Measurements from ENCODE around the gene SHISA8.

SHISA8 gene

DNA sequence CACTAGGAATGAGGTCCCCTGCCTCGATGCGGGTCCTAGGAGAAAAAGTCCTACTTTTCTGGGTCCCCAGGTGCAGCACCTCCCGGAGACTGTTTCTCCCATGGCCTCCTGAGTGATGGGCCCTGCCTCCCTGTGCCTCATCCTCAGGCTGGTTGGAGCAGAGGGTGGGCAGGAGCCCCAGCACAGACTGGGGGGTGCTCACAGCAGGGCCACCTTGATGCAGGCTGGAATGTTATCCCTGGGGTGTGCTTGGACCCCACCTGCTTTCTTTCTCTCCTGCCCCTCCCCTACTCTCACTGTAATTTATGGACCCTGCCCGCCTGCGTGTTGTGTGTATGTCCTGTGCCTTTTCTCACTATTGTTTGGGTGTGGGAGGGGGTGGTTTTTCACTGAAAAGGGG is 8.1 kb downstream of the SHISA8 start:
- Histone ChIP-seq H3K4me2 (ENCODE audit: low read depth, low read length, poor library complexity, severe bottlenecking) (no peak overlapping the region), H3K9me3 (ENCODE audit: insufficient read depth, low read length) (no peaks in the 10 kb centered on the region), H3K27ac (ENCODE audit: low read depth, low read length) (no peak overlapping the region), H3K27me3 (ENCODE audit: low read length) (no peaks in the 10 kb centered on the region), H2AFZ (ENCODE audit: low read depth, low read length, severe bottlenecking) (no peak overlapping the region), H3F3A (ENCODE audit: insufficient read depth) (peaks cover 4% of the 10 kb centered on the region; the same call in 1 of the 2 replicates), H3K4me3 (ENCODE audit: insufficient read depth, low read length, poor library complexity, severe bottlenecking) (no peak overlapping the region), H3K9ac (ENCODE audit: low read length) (no peak overlapping the region), H3K36me3 (ENCODE audit: low read length) (peaks cover 3% of the 10 kb centered on the region; the same call in 1 of the 2 replicates), H3K9me2 (replicated peaks; ENCODE audit: insufficient read depth, low read length) (no peaks in the 10 kb centered on the region), H4K20me1 (ENCODE audit: low read depth, low read length) (no peaks in the 10 kb centered on the region), H3K79me2 (ENCODE audit: insufficient read depth, low read length) (no peaks in the 10 kb centered on the region)
- TF ChIP-seq, protein P1, sequence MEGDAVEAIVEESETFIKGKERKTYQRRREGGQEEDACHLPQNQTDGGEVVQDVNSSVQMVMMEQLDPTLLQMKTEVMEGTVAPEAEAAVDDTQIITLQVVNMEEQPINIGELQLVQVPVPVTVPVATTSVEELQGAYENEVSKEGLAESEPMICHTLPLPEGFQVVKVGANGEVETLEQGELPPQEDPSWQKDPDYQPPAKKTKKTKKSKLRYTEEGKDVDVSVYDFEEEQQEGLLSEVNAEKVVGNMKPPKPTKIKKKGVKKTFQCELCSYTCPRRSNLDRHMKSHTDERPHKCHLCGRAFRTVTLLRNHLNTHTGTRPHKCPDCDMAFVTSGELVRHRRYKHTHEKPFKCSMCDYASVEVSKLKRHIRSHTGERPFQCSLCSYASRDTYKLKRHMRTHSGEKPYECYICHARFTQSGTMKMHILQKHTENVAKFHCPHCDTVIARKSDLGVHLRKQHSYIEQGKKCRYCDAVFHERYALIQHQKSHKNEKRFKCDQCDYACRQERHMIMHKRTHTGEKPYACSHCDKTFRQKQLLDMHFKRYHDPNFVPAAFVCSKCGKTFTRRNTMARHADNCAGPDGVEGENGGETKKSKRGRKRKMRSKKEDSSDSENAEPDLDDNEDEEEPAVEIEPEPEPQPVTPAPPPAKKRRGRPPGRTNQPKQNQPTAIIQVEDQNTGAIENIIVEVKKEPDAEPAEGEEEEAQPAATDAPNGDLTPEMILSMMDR (IDR thresholded peaks at IDR 0.05; ENCODE audit: insufficient read depth, low read length, poor library complexity, severe bottlenecking) = no peak
- no peak for TF ChIP-seq EZH2phosphoT487 (conservative IDR thresholded peaks at IDR 0.05; ENCODE audit: low read length)

DNA sequence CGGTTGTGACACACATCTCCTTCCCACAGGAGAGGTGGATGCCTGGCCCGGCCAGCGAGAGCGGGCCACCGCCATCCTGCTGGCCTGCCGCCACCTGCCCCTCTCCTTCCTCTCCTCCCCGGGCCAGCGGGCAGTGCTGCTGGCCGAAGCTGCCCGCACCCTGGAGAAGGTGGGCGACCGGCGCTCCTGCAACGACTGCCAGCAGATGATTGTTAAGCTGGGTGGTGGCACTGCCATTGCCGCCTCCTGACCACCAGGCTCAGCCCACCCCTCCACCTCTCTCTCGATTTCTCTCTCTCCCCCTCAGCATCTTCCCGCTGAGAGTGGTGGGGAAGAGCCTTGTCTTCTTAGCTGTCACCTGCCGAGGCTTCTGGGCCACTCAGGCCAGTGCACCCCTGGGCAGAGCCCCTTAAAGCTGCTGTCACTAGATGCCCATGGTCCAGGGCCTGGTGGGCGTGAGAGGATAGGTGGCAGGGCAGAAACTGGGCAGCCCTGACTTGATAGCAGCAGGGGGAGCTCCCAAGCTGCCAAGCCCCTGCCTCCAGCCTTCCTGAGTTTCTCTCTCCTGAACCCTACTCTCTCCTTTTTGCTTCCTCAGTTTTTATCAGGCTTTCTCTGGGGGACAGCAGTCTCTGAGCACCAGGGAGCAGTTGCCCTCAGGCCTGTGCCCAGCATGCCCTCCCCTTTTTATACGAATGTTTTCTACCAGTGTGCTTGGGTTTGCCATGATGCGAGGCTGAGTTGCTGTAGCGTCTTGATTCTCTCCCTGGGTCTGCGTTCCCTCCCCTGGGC is 9.3 kb downstream of the SHISA8 start:
- Histone ChIP-seq H3F3A (ENCODE audit: insufficient read depth) (peaks cover 4% of the 10 kb centered on the region; the same call in 1 of the 2 replicates), H3K9me2 (replicated peaks; ENCODE audit: insufficient read depth, low read length) (no peaks in the 10 kb centered on the region), H3K27me3 (ENCODE audit: low read length) (no peaks in the 10 kb centered on the region), H3K79me2 (ENCODE audit: insufficient read depth, low read length) (no peaks in the 10 kb centered on the region), H4K20me1 (ENCODE audit: low read depth, low read length) (no peaks in the 10 kb centered on the region), H3K4me2 (ENCODE audit: low read depth, low read length, poor library complexity, severe bottlenecking) (no peak overlapping the region), H3K9me3 (ENCODE audit: insufficient read depth, low read length) (no peaks in the 10 kb centered on the region), H3K9ac (ENCODE audit: low read length) (no peak overlapping the region), H2AFZ (ENCODE audit: low read depth, low read length, severe bottlenecking) (no peak overlapping the region), H3K27ac (ENCODE audit: low read depth, low read length) (no peak overlapping the region), H3K4me3 (ENCODE audit: insufficient read depth, low read length, poor library complexity, severe bottlenecking) (no peak overlapping the region), H3K36me3 (ENCODE audit: low read length) (peaks cover 3% of the 10 kb centered on the region; the same call in 1 of the 2 replicates)
- TF ChIP-seq, protein P1 (IDR thresholded peaks at IDR 0.05; ENCODE audit: insufficient read depth, low read length, poor library complexity, severe bottlenecking) = no peak
- TF ChIP-seq EZH2phosphoT487 (conservative IDR thresholded peaks at IDR 0.05; ENCODE audit: low read length) = no peak

DNA sequence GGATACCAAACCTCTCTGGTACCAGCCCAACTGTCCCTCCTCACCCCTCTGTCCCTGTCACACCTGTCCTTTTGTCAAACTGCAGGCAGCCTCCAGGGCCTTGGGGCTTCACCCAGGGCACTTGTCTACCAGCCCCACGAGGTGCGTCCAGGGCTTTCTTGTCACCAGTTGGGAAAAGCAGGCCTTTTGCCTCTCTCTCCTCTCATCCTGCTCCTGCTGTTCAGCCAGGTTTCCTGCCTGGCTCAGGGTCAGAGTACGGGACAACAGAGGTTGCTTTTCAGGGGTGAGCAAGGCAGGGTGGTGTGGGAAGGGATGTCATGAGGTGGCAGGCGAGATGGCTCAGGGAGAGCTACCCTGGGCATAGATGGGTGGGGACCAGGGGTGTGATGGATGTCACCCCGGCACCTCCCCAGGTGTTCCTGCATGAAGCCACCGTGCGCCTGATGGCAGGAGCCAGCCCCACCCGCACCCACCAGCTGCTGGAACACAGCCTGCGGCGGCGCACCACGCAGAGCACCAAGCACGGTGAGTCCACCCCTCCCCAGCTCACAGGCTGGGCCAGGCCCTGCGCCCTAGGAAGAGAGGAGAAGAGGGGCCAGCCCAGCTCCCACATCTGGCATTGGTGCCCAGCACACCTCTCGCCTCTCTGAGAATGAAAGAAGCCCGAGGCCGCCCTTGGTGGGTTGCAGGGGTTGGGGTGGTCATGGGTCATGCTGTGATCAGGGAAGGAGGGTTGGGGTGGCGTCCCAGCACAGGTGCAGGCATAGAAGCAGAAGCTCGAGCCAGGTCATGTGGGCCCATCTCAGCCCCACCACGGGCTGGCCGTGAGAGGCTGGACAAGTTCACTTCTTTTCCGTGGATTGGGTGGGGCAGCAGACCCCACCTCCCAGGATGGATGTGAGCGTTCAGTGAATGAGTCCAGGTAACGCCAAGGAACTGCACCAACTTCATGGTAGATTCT is 10.1 kb downstream of the SHISA8 start:
- no peaks in the 10 kb centered on the region for H3K9me3 ChIP-seq (ENCODE audit: insufficient read depth, low read length)
- H3K27ac ChIP-seq (ENCODE audit: low read depth, low read length) = no peak overlapping the region
- H3K27me3 ChIP-seq (ENCODE audit: low read length) = no peaks in the 10 kb centered on the region
- H3K4me2 ChIP-seq (ENCODE audit: low read depth, low read length, poor library complexity, severe bottlenecking) = no peak overlapping the region
- no peak overlapping the region for H3K4me3 ChIP-seq (ENCODE audit: insufficient read depth, low read length, poor library complexity, severe bottlenecking)
- no peak overlapping the region for H3K9ac ChIP-seq (ENCODE audit: low read length)
- peaks cover 4% of the 10 kb centered on the region; the same call in 1 of the 2 replicates for H3F3A ChIP-seq (ENCODE audit: insufficient read depth)
- peaks cover 5% of the 10 kb centered on the region for H3K36me3 ChIP-seq (ENCODE audit: low read length)
- no peak overlapping the region for H2AFZ ChIP-seq (ENCODE audit: low read depth, low read length, severe bottlenecking)
- H3K79me2 ChIP-seq (ENCODE audit: insufficient read depth, low read length) = no peaks in the 10 kb centered on the region
- H4K20me1 ChIP-seq (ENCODE audit: low read depth, low read length) = no peaks in the 10 kb centered on the region
- no peaks in the 10 kb centered on the region for H3K9me2 ChIP-seq (replicated peaks; ENCODE audit: insufficient read depth, low read length)
- no peak for TF ChIP-seq EZH2phosphoT487 (conservative IDR thresholded peaks at IDR 0.05; ENCODE audit: low read length)
- TF ChIP-seq, protein P1 (IDR thresholded peaks at IDR 0.05; ENCODE audit: insufficient read depth, low read length, poor library complexity, severe bottlenecking) = no peak

Measured in SU-DHL-6 (cell line).